ENCODE measurements around the gene SLC12A8.

- TF ChIP-seq CTCF (conservative IDR thresholded peaks at IDR 0.05; ENCODE audit: low read depth in 2 of 2) (no peak), POLR2AphosphoS5 (IDR thresholded peaks at IDR 0.05; ENCODE audit: low read depth) (no peak), EZH2 (IDR thresholded peaks at IDR 0.05; ENCODE audit: low read depth, unreplicated experiment) (no peak), EZH2phosphoT487 (IDR thresholded peaks at IDR 0.05; ENCODE audit: unreplicated experiment) (no peak), CREB1 (CRISPR knock-in tag; IDR thresholded peaks at IDR 0.05; ENCODE audit: low read depth) (no peak), JUNB (IDR thresholded peaks at IDR 0.05; ENCODE audit: unreplicated experiment) (no peak), REST (IDR thresholded peaks at IDR 0.05; ENCODE audit: unreplicated experiment) (no peak), STAT1 (IDR thresholded peaks at IDR 0.05; ENCODE audit: unreplicated experiment) (no peak), ETS1 (IDR thresholded peaks at IDR 0.05) (no peak), ZNF331 (CRISPR knock-in tag; IDR thresholded peaks at IDR 0.05; ENCODE audit: low read depth) (no peak), NANOG (IDR thresholded peaks at IDR 0.05; ENCODE audit: borderline replicate concordance) (no peak), ZNF114 (CRISPR knock-in tag; IDR thresholded peaks at IDR 0.05) (no peak)
Measured at GRCh38 chr3:125109536-125109925, 103.0 kb downstream of the SLC12A8 start.
